Stomach (tissue), 4 donors: ENCODE results near the gene PAXIP1.

Experiments used
- POLR2A ChIP-seq, 4 donors: fragments of 450-650 bp; IDR thresholded peaks; one replicate each; pipeline ENCODE4 v1.6.1; 2016; ENCODE audit warnings: antibody characterized with exemption in 4 of 4, control low read depth in 2 of 4, mild to moderate bottlenecking in 1 of 4, moderate library complexity in 1 of 4
- POLR2AphosphoS5 ChIP-seq, 3 donors: sonication (generic); formaldehyde crosslinking; IDR thresholded peaks; one replicate each; pipeline ENCODE4 v1.6.1; 2016; ENCODE audit warnings: antibody characterized with exemption in 3 of 3
- TF ChIP-seq, protein P1 (sequence below), 7 experiments: fragments of 450-650 bp in 4 of 7; fragments of 200-600 bp in 3 of 7; sonication (generic) in 3 of 7; IDR thresholded peaks; one replicate each; pipeline ENCODE4 v1.5.1; 2016 to 2019; ENCODE audit warnings: antibody characterized with exemption in 7 of 7, control low read depth in 2 of 7, mild to moderate bottlenecking in 1 of 7

DNA sequence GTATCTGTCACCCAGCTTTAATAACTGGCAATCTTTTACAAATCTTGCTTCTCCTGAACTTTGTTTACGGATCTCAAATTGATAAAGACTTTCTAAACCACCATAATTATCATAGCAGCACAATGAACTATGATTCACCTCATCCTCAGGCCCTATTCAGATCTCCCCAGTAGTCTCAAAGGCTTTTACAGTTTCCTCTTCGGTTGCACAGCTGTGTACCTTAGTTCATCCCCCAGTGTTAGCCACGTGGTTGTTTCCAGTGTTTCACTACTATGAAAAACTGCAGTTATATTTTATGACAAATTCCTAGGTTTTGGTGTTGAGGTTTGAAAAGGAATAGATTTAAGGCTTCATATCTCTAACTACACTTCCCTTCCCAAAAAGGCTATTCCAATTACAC, 24.9 kb downstream of the PAXIP1 start:
- TF ChIP-seq POLR2A (IDR thresholded peaks at IDR 0.05) (no peak), POLR2AphosphoS5 (IDR thresholded peaks at IDR 0.05) (no peak)
- TF ChIP-seq, protein P1, sequence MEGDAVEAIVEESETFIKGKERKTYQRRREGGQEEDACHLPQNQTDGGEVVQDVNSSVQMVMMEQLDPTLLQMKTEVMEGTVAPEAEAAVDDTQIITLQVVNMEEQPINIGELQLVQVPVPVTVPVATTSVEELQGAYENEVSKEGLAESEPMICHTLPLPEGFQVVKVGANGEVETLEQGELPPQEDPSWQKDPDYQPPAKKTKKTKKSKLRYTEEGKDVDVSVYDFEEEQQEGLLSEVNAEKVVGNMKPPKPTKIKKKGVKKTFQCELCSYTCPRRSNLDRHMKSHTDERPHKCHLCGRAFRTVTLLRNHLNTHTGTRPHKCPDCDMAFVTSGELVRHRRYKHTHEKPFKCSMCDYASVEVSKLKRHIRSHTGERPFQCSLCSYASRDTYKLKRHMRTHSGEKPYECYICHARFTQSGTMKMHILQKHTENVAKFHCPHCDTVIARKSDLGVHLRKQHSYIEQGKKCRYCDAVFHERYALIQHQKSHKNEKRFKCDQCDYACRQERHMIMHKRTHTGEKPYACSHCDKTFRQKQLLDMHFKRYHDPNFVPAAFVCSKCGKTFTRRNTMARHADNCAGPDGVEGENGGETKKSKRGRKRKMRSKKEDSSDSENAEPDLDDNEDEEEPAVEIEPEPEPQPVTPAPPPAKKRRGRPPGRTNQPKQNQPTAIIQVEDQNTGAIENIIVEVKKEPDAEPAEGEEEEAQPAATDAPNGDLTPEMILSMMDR (IDR thresholded peaks at IDR 0.05), result no peak
